ENCODE data around the gene INHBB.
"Not testable (repeated sequence)": the region's sequence is repeated elsewhere in the genome, so short reads cannot be mapped to it uniquely, and the experiment has no call there.

INHBB gene

GRCh38 chr2:120307482-120307881 is 38.5 kb upstream of the INHBB start:
- H3K4me3 ChIP-seq (ENCODE audit: insufficient read depth, low read depth, low read length): no peak overlapping the region
- no peak overlapping the region for H3K27ac ChIP-seq (ENCODE audit: insufficient read depth, low read depth, low read length, poor library complexity, severe bottlenecking)
- H3K4me1 ChIP-seq (ENCODE audit: control insufficient read depth, insufficient read depth, low read length): no peaks in the 10 kb centered on the region
- no peaks in the 10 kb centered on the region for H3K9me3 ChIP-seq (ENCODE audit: control insufficient read depth, low read length)
- no peaks in the 10 kb centered on the region for H3K27me3 ChIP-seq (ENCODE audit: control insufficient read depth, insufficient read depth, low read length, poor library complexity, severe bottlenecking)
- 88% methylated on average over 7 of the region's 7 CpGs for WGBS, 2 experiments
- H3K36me3 ChIP-seq (ENCODE audit: control insufficient read depth, insufficient read depth, low read length): no peaks in the 10 kb centered on the region

- H3K36me3 ChIP-seq (ENCODE audit: control insufficient read depth, insufficient read depth, low read length): no peaks in the 10 kb centered on the region
- no peaks in the 10 kb centered on the region for H3K9me3 ChIP-seq (ENCODE audit: control insufficient read depth, low read length)
- H3K4me1 ChIP-seq (ENCODE audit: control insufficient read depth, insufficient read depth, low read length): no peaks in the 10 kb centered on the region
- peaks cover under 1% of the 10 kb centered on the region for H3K27me3 ChIP-seq (ENCODE audit: control insufficient read depth, insufficient read depth, low read length, poor library complexity, severe bottlenecking)
- no peak overlapping the region for H3K4me3 ChIP-seq (ENCODE audit: insufficient read depth, low read depth, low read length)
- H3K27ac ChIP-seq (ENCODE audit: insufficient read depth, low read depth, low read length, poor library complexity, severe bottlenecking): no peak overlapping the region
- WGBS, 2 experiments: 92 to 93% methylated on average over 16 of the region's 16 CpGs
Observed at GRCh38 chr2:120308038-120308910, 37.7 kb upstream of the INHBB start.

DNA sequence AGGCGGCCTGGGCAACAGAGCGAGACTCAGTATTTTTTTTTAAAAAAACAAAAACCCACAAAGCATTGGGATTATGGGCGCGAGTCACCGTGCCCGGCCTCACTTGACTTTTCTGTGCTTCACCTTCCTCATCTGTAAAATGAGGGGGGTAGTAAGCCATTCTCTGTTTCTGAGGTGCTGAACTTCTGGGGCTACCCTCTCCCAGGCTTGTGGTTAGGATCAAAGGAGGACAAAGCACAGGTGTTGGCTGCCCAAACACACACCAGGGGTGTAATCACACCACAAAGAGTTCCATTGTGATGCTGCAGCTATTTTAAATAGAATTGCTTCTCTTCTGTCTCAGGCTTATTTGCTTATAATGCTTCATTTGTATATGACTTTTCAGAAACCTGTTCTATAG is 35.8 kb upstream of the INHBB start:
- H3K27me3 ChIP-seq (ENCODE audit: control insufficient read depth, insufficient read depth, low read length, poor library complexity, severe bottlenecking): peaks cover 18% of the 10 kb centered on the region

GRCh38 chr2:120310841-120311240 is 35.1 kb upstream of the INHBB start:
- peaks cover 18% of the 10 kb centered on the region for H3K27me3 ChIP-seq (ENCODE audit: control insufficient read depth, insufficient read depth, low read length, poor library complexity, severe bottlenecking)
- 92 to 95% methylated on average over 8 of the region's 8 CpGs for WGBS, 2 experiments
- not testable (repeated sequence) for H3K27ac ChIP-seq (ENCODE audit: insufficient read depth, low read depth, low read length, poor library complexity, severe bottlenecking); H3K4me3 ChIP-seq (ENCODE audit: insufficient read depth, low read depth, low read length); H3K36me3 ChIP-seq (ENCODE audit: control insufficient read depth, insufficient read depth, low read length); H3K9me3 ChIP-seq (ENCODE audit: control insufficient read depth, low read length); H3K4me1 ChIP-seq (ENCODE audit: control insufficient read depth, insufficient read depth, low read length)

More for the DNA sequence above, 35.8 kb upstream of the INHBB start:
- WGBS, 2 experiments: 90 to 91% methylated on average over 6 of the region's 6 CpGs
- no peaks in the 10 kb centered on the region for H3K4me1 ChIP-seq (ENCODE audit: control insufficient read depth, insufficient read depth, low read length)
- H3K27ac ChIP-seq (ENCODE audit: insufficient read depth, low read depth, low read length, poor library complexity, severe bottlenecking): no peak overlapping the region
- no peaks in the 10 kb centered on the region for H3K9me3 ChIP-seq (ENCODE audit: control insufficient read depth, low read length)
- H3K4me3 ChIP-seq (ENCODE audit: insufficient read depth, low read depth, low read length): no peak overlapping the region
- H3K36me3 ChIP-seq (ENCODE audit: control insufficient read depth, insufficient read depth, low read length): no peaks in the 10 kb centered on the region

- Histone ChIP-seq H3K27ac (ENCODE audit: insufficient read depth, low read depth, low read length, poor library complexity, severe bottlenecking) (no peak overlapping the region), H3K27me3 (ENCODE audit: control insufficient read depth, insufficient read depth, low read length, poor library complexity, severe bottlenecking) (peaks cover 18% of the 10 kb centered on the region), H3K4me1 (ENCODE audit: control insufficient read depth, insufficient read depth, low read length) (no peaks in the 10 kb centered on the region), H3K9me3 (ENCODE audit: control insufficient read depth, low read length) (no peaks in the 10 kb centered on the region), H3K4me3 (ENCODE audit: insufficient read depth, low read depth, low read length) (no peak overlapping the region), H3K36me3 (ENCODE audit: control insufficient read depth, insufficient read depth, low read length) (no peaks in the 10 kb centered on the region)
- 76 to 79% methylated on average over 6 of the region's 6 CpGs for WGBS, 2 experiments
Observed at GRCh38 chr2:120312076-120312475, 33.9 kb upstream of the INHBB start.

DNA sequence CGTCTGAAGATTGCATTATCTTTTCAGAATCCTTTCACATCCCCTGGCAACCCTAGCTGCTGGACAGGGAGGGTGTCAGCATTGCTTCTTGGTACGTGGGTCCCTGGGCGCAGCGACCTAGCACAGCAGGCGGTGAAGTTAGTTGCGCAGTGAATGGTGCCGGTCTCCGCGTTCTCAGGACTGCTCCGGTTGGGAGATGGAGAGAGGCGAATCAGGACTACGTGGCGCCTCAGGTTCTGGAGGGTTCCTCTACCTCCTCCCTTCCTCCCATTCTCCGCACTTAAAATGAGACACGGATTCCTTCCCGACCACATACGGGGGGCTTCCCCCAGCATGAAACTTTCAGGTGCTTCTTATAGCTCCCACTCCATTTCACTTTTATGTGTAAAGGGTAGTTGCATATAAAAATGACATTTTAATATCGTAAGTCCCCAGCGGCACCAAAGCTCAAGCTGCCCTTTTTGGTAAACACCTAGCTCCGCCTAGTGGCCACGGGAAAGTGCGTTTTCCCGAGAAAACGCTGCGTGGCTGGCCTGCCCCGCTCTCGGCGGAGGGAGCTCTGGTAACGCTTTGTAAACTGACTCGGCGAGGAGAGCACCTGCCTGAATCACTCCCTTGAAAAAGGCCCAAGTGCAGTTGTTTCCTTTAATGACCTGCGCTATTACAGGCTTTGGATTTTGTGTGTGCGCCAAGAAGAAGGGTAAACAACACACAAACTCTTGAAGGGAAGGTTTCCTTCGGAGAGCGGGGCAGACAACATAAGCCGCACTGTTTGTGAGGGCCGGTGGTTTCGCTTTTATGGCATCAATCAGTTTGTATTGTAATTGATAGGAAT is 32.9 kb upstream of the INHBB start:
- no peak overlapping the region for H3K27ac ChIP-seq (ENCODE audit: insufficient read depth, low read depth, low read length, poor library complexity, severe bottlenecking)
- H3K9me3 ChIP-seq (ENCODE audit: control insufficient read depth, low read length): no peaks in the 10 kb centered on the region
- H3K4me3 ChIP-seq (ENCODE audit: insufficient read depth, low read depth, low read length): no peak overlapping the region
- peaks cover 18% of the 10 kb centered on the region for H3K27me3 ChIP-seq (ENCODE audit: control insufficient read depth, insufficient read depth, low read length, poor library complexity, severe bottlenecking)
- no peaks in the 10 kb centered on the region for H3K4me1 ChIP-seq (ENCODE audit: control insufficient read depth, insufficient read depth, low read length)
- 29% methylated on average over 38 of the region's 38 CpGs for WGBS, 2 experiments
- no peaks in the 10 kb centered on the region for H3K36me3 ChIP-seq (ENCODE audit: control insufficient read depth, insufficient read depth, low read length)

GRCh38 chr2:120313695-120314615 is 32.0 kb upstream of the INHBB start:
- H3K36me3 ChIP-seq (ENCODE audit: control insufficient read depth, insufficient read depth, low read length): no peaks in the 10 kb centered on the region
- no peak overlapping the region for H3K27ac ChIP-seq (ENCODE audit: insufficient read depth, low read depth, low read length, poor library complexity, severe bottlenecking)
- H3K4me3 ChIP-seq (ENCODE audit: insufficient read depth, low read depth, low read length): no peak overlapping the region
- H3K9me3 ChIP-seq (ENCODE audit: control insufficient read depth, low read length): no peaks in the 10 kb centered on the region
- no peaks in the 10 kb centered on the region for H3K4me1 ChIP-seq (ENCODE audit: control insufficient read depth, insufficient read depth, low read length)
- peaks cover 18% of the 10 kb centered on the region for H3K27me3 ChIP-seq (ENCODE audit: control insufficient read depth, insufficient read depth, low read length, poor library complexity, severe bottlenecking)
- 90 to 91% methylated on average over 39 of the region's 39 CpGs for WGBS, 2 experiments

DNA sequence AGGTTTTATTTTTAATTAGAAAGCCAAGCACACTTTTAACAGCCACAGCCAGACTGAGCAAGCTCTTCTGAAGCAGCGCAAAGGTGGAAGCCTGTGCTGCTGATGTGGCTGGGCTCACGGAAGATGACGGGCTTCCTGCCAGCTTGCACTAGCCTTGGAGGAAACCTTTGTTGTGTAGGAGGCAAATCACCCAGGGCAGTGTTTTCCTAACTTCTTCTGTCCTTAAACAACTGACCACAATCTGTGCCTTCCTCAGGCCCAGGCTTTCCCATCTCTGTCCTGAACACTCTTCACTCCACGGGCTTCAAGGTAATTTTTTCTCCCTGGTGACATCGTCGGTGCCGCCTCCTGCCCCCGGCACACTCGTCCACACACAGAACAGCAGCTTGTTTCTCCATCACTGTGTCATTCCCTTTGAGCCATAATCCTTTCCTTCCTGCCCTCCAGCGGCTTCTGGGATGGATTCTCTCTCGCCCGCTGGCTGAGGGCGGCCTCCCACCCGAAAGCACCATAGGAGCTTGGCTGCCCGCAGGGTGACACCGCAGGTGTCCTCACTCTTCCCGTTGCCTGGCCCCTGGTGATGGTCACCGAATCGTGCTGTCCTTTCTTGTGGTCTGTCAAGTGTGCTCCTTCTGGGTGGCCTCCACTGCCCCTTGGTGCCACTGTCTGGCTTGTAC is 31.1 kb upstream of the INHBB start:
- 85 to 87% methylated on average over 19 of the region's 19 CpGs for WGBS, 2 experiments
- Histone ChIP-seq H3K36me3 (ENCODE audit: control insufficient read depth, insufficient read depth, low read length) (no peaks in the 10 kb centered on the region), H3K9me3 (ENCODE audit: control insufficient read depth, low read length) (no peaks in the 10 kb centered on the region), H3K27me3 (ENCODE audit: control insufficient read depth, insufficient read depth, low read length, poor library complexity, severe bottlenecking) (peaks cover 18% of the 10 kb centered on the region), H3K4me3 (ENCODE audit: insufficient read depth, low read depth, low read length) (no peak overlapping the region), H3K4me1 (ENCODE audit: control insufficient read depth, insufficient read depth, low read length) (no peaks in the 10 kb centered on the region), H3K27ac (ENCODE audit: insufficient read depth, low read depth, low read length, poor library complexity, severe bottlenecking) (no peak overlapping the region)

DNA sequence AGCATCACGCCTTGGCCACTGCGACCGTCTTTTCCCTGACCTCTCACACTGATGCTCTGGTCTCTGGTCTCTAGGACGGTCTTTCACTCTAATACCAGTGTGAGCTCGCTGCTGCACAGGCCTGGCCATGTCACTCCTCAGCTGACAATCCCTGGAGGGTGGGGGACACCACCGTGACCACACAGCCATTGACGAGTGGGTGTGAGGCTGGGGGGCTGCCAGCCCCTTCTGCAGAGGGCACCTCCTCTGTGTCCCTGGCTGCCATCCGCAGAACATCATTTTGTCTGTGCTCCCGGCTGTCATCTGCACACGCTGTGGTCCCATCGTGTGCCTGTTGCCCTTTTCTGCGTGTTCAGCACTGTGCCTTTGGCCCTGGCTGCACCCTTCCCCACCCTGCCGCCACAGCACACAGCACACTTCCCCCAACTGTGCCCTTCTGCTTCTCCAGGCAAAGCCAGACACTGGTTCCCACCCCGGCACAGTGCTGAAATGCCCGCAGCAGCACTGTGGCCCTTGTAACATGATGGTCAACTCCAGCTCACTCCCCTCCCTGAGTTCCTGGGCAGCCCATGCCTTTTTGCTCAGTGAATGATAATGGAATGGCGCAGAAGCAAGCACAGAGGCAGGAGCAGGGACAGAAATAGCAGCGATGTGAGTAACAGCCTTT is 30.4 kb upstream of the INHBB start:
- WGBS, 2 experiments: 91 to 93% methylated on average over 17 of the region's 17 CpGs
- peaks cover 18% of the 10 kb centered on the region for H3K27me3 ChIP-seq (ENCODE audit: control insufficient read depth, insufficient read depth, low read length, poor library complexity, severe bottlenecking)

More for the DNA sequence above, 30.4 kb upstream of the INHBB start:
- Histone ChIP-seq H3K36me3 (ENCODE audit: control insufficient read depth, insufficient read depth, low read length) (no peaks in the 10 kb centered on the region), H3K27ac (ENCODE audit: insufficient read depth, low read depth, low read length, poor library complexity, severe bottlenecking) (no peak overlapping the region), H3K9me3 (ENCODE audit: control insufficient read depth, low read length) (no peaks in the 10 kb centered on the region), H3K4me1 (ENCODE audit: control insufficient read depth, insufficient read depth, low read length) (no peaks in the 10 kb centered on the region), H3K4me3 (ENCODE audit: insufficient read depth, low read depth, low read length) (no peak overlapping the region)
